Raji (cell line): Measurements from ENCODE around the gene KDM6A.

Experiments used
- POLR2A ChIP-seq: IDR thresholded peaks from 2 replicates; pipeline ENCODE4 v1.6.1; 2011; ENCODE audit warnings: low read depth, low read length, control low read depth; ENCODE audit not compliant: insufficient read depth

The KDM6A gene

DNA sequence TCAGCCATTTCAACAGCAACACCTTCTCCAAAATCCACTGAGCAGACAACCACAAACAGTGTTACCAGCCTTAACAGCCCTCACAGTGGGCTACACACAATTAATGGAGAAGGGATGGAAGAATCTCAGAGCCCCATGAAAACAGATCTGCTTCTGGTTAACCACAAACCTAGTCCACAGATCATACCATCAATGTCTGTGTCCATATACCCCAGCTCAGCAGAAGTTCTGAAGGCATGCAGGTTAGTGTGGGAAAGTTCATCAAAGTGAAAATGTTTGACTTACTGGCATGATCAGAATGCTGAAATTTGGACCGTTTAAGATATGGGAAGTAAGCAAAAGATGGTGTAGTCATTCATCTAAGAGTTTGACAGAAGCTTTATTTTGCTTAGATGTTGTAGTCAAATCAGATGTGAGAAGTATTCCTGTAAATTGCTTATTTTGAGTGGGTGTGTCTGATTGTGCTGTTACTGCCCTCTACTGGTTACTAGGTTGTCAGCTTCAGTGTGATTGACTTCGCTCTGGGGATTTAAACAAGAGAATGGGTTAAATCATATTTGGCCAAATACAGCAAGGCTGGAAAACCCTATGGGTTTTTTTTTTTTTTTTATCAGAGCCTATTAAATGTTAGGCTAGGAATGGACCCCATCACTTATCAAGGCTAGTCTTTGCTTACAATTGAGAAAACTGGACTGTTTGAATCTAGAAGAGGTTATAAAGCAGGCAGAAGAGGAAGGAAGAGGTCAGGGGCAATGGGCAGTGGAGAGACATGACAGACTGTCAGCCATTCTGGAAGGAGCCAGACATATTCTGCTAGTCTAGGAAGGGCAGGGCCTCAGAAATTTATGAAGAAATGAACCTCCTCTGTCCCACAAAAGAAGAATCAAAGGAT is 197.4 kb downstream of the KDM6A start:
- no peak for TF ChIP-seq POLR2A

DNA sequence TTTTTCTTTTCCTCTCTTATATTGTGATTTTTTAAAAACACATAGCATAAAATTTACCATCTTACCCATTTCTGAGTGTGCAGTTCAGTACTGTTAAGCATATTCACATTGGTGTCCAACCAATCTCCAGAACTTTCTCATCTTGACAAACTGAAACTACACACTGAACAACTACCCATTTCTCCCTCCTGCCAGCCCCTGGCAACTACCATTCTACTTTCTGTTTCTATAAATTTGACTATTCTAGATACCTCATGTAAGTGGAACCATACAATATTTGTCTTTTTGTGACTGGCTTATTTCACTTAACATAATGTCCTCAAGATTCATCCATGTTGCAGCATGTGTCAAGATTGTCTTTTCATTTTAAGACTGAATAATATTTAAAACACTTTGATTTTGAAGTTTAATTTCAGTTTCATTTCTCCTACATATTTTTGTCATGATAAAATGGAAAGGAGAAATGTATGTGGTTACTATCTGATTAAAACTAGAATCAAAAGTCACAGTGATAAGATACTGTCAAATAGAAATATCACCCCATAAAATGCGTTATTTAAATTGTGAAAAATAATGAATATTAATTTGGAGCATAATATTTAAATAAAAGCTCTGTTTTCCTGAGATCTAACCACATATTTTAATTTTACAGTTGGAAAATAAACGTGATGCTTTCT is 204.9 kb downstream of the KDM6A start:
- no peak for TF ChIP-seq POLR2A

DNA sequence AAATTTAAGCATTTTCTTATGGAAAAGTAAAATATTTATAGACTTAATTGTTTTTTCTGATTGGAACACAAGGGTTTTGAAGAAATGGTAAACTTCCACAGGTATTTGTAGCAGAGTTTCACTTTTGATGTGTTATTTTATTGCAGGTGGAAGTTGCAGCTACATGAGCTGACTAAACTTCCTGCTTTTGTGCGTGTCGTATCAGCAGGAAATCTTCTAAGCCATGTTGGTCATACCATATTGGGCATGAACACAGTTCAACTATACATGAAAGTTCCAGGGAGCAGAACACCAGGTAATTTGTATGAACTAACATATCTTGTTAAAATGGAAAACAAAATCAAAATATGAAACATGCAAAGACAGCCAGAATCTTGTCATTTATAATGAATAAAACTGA is 210.3 kb downstream of the KDM6A start:
- TF ChIP-seq POLR2A, result no peak

DNA sequence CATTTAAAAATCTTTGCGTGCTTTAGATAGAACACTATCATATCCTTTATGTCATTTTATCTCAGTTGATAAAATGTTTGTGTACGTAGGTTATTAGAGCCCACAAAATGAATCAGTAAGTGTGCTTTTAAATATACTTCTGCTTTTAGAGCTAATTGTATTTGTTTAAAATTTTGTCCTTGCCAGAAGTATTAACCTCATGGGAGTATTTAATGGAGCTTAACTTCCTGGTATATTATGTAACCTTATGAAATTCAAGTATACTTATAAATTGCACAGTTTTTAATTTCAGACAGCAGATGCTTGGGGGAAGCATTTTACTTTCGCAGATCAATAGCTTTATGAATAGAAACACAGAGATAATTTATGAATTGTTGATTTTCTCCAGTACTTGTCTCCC is 237.5 kb downstream of the KDM6A start:
- no peak for TF ChIP-seq POLR2A

DNA sequence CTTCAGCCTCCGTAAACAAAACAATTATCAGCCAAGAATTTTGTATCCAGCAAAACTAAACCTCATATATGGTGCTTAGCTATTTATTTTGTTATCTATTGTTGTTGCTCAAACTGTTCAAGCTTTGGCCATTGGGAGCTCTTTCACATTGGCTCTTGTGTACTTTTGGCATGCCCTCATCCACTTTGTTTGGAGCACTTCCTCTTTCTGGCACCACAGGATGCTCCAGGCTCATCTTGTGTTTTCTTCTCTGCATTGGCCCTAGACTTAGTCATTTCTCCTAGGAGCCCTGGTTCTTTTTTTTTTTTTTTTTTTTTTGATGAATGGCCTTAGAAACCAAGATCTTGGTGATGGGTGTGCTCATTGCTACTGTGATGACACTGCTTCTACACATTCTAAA is 253.2 kb downstream of the KDM6A start:
- no peak for TF ChIP-seq POLR2A

DNA sequence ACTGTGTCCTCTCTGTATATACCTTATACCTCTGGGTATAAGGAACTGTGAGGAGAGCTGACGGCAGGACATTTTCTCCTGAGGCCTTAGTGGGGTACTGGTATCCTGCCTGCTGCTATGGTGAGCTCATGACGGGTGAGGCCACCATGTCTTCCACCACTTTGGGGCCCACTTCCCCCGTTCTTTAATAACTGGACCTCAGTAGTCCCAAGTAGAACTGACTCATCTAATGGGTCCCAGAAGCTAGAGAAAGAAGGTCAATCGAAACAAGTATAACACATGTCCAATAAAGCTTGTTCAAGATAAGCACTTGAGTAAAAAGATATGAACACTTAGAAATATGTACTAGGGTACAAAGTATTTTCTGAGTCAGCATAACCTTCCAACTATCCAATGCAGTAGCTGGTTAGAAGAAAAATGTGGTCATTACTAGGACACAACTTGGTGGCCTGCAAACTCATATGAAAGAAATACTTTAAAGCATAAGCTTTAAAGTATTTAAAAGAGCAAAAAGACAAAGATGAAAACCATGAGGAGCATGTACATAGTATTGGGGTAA is 256.0 kb downstream of the KDM6A start:
- no peak for TF ChIP-seq POLR2A

DNA sequence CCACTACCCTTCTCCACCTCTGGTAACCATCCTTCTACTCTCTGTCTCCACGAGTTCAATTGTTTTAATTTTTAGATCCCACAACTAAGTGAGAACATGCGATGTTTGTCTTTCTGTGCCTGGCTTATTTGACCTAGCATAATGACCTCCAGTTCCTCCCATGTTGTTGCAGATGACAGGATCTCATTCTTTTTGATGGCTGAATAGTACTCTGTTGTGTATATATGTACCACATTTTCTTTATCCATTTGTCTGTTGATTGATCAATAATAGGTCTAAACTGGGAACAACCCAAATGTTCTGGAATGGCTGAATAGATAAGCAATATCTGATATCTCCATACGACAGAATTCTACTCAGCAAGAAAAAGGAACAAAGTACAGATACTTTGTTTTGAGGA is 260.5 kb downstream of the KDM6A start:
- TF ChIP-seq POLR2A, result no peak

DNA sequence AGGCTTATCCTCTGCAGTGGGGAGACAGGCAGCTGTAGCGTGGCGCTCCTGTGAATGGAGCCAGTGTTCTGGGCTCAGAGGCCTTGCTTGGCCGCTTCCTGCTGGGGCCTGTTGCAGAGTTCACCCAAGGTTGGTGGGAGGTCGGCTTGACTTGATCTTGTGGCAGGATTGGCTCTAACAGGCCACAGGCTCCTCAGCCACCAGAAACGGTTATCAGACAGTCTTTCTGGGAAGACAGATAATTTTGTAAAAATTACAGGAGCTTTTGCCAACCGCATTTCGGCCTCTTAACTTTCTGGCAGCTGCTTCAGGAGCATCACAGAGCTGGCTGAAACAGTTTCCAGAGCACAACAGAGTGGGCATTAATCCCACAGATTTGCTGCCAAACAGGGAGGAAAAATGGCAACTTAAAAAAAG is 261.3 kb downstream of the KDM6A start:
- TF ChIP-seq POLR2A, result no peak

DNA sequence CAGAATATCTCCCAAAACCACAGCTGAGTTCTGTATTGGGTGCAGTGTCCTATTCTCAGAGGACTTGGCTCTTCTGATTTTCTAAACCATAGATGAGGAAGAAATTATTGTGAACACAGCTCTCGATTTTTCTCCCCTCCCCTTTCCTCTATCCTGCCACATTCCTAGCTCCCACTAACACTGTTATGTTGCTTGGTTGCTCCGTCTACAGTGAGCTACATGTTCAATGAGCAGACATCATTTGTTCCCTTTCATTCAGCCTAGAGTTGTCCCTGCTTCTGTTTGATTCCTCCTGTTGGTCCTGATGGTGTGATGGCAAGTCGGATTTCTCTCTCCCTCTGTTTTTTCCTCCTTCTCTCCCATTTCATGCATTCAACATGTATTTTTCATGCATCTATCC is 261.8 kb downstream of the KDM6A start:
- TF ChIP-seq POLR2A, result no peak

DNA sequence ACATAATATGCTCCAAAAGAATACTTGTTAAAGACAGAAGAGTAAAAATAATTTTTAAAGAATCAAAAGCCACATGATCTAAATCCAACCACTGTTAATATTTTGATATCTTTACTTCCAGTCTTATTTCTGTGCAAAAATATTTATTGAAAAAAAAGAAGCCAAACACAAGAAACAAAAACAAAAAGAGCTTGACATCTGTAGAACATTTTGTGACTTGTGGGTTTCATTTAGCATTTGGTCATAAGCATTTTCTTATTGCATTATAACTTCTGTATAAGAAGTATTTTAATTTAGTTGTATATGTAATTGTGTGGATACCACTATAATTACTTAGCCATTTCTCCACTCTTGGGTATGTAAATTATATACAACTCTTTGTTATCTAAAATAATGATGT is 264.5 kb downstream of the KDM6A start:
- no peak for TF ChIP-seq POLR2A

DNA sequence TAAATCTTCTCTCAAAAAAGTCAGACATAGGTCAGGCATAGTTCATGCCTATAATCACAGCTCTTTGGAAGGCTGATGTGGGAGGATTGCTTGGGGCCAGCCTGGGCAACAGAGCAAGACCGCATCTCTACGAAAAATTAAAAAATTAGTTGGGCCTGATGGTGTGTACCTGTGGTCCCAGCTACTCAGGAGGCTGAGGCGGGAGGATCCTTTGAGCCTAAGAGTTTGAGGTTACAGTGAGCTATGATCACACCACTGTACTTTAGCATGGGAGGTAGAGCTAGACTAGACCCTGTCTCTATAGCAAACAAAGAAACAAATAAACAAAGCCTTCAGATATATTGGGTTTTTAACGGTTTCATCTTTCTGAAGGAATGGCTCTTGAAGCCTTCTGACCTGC is 265.5 kb downstream of the KDM6A start:
- no peak for TF ChIP-seq POLR2A

DNA sequence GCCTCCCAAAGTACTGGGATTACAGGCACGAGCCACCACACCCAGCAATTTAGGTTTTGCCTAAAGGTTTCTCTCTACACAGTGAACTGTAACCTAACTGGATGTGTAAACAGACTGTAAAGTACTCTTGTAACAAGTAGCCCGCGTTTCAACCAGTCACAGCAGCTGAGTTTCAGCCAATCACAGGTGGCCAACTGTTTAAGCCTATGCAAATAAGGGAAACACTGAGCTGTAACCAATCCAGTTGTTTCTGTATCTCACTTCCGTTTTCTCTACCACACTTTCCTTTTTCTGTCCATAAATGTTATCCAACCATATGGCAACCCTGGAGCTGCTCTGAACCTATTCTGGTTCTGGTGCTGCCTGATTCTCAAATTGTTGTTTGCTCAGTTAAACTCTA is 267.8 kb downstream of the KDM6A start:
- no peak for TF ChIP-seq POLR2A

DNA sequence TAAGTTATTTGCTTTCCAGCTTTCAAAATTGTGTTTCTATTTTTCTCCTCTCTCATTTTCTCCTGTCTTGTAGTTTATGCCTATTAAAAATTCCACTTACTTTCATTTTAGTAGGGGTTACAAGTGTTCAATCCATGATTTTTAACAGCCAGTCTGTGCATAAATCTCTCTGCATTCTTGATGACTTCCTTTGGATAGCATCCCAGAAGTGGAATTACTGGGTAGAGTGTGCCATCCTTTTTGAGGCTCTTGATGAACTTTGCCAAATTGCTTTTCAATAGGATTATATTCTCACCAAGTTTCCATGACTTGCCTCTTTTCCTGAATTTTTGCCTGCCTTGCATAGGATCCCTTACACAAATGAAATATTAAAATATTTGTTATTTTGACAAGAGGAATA is 269.2 kb downstream of the KDM6A start:
- TF ChIP-seq POLR2A, result no peak

DNA sequence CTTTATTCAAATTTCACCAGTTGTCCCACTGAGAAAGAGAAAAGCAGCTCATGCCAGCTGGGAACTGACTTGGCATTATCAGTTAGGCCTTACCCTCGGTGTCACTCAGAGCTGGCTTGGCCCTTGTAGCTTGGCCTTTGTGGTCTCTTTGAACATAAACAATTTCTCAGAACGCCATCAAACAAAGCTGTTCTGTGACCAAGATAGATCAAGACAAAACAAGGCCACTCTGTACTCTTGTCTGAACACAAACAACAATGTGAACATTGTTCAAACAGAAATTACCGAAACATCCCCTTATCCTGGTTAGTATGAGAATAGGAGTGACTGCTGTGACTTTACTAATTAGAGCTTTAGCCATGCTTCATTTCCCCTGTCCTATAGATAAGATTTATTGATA is 270.5 kb downstream of the KDM6A start:
- TF ChIP-seq POLR2A, result no peak

DNA sequence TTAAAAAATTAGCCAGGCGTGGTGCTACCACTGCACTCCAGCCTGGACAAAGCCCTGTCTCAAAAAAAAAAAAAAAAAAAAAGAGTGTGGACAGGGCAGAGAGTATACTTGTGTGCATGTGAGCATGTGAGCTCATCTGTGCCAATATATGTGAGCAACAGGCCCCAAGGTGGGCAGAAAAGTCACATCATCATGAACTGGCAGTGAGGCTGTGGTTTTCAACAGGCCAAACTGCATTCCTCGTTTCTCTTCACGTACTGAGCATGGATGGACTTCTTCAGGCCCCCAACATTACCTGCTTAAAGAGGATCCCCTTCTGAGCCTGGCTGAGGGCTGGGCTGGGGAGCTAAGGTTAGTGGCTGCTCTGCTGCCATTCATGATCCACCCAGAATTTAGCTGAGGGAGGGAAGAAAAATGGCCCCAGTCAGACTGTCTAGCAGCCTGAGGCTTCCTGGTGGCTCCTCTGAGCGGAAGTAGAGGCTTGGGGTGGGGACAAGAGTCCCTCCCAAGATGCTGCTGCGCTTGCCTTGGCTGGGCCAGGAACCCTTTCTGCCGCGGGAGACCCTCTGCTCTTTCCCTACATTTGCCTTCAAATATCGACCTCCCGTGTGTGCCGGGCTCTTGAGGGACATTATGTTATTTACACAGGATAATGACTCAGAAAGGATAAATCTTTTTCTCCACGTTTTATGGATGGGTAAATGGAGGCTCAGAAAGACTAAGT is 272.7 kb downstream of the KDM6A start:
- no peak for TF ChIP-seq POLR2A
